ENCODE measurements around the gene NDUFS6.

NDUFS6 gene

GRCh38 chr5:1826235-1826980, 25.2 kb downstream of the NDUFS6 start:
- in situ Hi-C loops (cut with HindIII; ENCODE audit: low sequenced_read_pairs), result no loop called here

- in situ Hi-C loops (cut with HindIII; ENCODE audit: low sequenced_read_pairs), result no loop called here
Measured at GRCh38 chr5:1827025-1827885, 26.0 kb downstream of the NDUFS6 start.

- in situ Hi-C loops (cut with HindIII; ENCODE audit: low sequenced_read_pairs), result no loop called here
Measured at GRCh38 chr5:1827886-1828397, 26.7 kb downstream of the NDUFS6 start.

GRCh38 chr5:1830571-1831228, 29.5 kb downstream of the NDUFS6 start:
- in situ Hi-C loops (cut with HindIII; ENCODE audit: low sequenced_read_pairs), result no loop called here

GRCh38 chr5:1831257-1831656, 30.1 kb downstream of the NDUFS6 start:
- in situ Hi-C loops (cut with HindIII; ENCODE audit: low sequenced_read_pairs), result no loop called here

GRCh38 chr5:1831677-1832313, 30.6 kb downstream of the NDUFS6 start:
- in situ Hi-C loops (cut with HindIII; ENCODE audit: low sequenced_read_pairs), result no loop called here

- in situ Hi-C loops (cut with HindIII; ENCODE audit: low sequenced_read_pairs), result no loop called here
Measured at GRCh38 chr5:1832511-1833250, 31.5 kb downstream of the NDUFS6 start.

GRCh38 chr5:1833264-1834021, 32.2 kb downstream of the NDUFS6 start:
- in situ Hi-C loops (cut with HindIII; ENCODE audit: low sequenced_read_pairs), result no loop called here

GRCh38 chr5:1834022-1834551, 32.9 kb downstream of the NDUFS6 start:
- in situ Hi-C loops (cut with HindIII; ENCODE audit: low sequenced_read_pairs), result no loop called here

GRCh38 chr5:1834721-1835429, 33.7 kb downstream of the NDUFS6 start:
- in situ Hi-C loops (cut with HindIII; ENCODE audit: low sequenced_read_pairs), result no loop called here

- in situ Hi-C loops (cut with HindIII; ENCODE audit: low sequenced_read_pairs), result no loop called here
Measured at GRCh38 chr5:1835431-1835830, 34.2 kb downstream of the NDUFS6 start.

- in situ Hi-C loops (cut with HindIII; ENCODE audit: low sequenced_read_pairs), result no loop called here
Measured at GRCh38 chr5:1836176-1836890, 35.1 kb downstream of the NDUFS6 start.

- in situ Hi-C loops (cut with HindIII; ENCODE audit: low sequenced_read_pairs), result no loop called here
Measured at GRCh38 chr5:1836891-1837880, 36.0 kb downstream of the NDUFS6 start.

GRCh38 chr5:1838013-1838412, 36.8 kb downstream of the NDUFS6 start:
- in situ Hi-C loops (cut with HindIII; ENCODE audit: low sequenced_read_pairs), result no loop called here

- in situ Hi-C loops (cut with HindIII; ENCODE audit: low sequenced_read_pairs), result no loop called here
Measured at GRCh38 chr5:1840071-1840547, 38.9 kb downstream of the NDUFS6 start.

GRCh38 chr5:1840741-1841521, 39.7 kb downstream of the NDUFS6 start:
- in situ Hi-C loops (cut with HindIII; ENCODE audit: low sequenced_read_pairs), result no loop called here

Measured in endothelial cell of hepatic sinusoid (primary cell).